ENCODE data around the gene HHAT. TPM values are rescaled to one million over a fixed set of nuclear protein-coding genes. Genes with fewer than 3 reads are reported as not detected.

HHAT gene
- total and polyA plus RNA-seq, 2 of the 4 experiments (the other 2 are of a cell fraction), result 1.7 to 2.5 TPM

- no peak overlapping the region for H3K4me2 ChIP-seq (ENCODE audit: low read depth, low read length)
- H3K56ac ChIP-seq (ENCODE audit: extremely low read depth, insufficient read depth, low read length), result no peak overlapping the region
- H3K9me3 ChIP-seq (ENCODE audit: control insufficient read depth, insufficient read depth, low read length), result no peaks in the 10 kb centered on the region
- H4K8ac ChIP-seq (ENCODE audit: low read depth in 2 of 2, low read length in 2 of 2), result no peak overlapping the region
- H2AK5ac ChIP-seq (ENCODE audit: low read depth, low read length), result no peak overlapping the region
- no TSS peak for BruUV-seq (replicated peaks)
- no peak overlapping the region for H3K4me3 ChIP-seq (ENCODE audit: insufficient read depth, low read depth, low read length)
- H3K36me3 ChIP-seq (ENCODE audit: control insufficient read depth, insufficient read depth, low read length), result no peaks in the 10 kb centered on the region
- no peak overlapping the region for H3K27ac ChIP-seq (ENCODE audit: insufficient read depth, low read length)
- ATAC-seq (ENCODE audit: low read depth) (no peak), DNase-seq (no peak)
- no peak overlapping the region for H4K91ac ChIP-seq (ENCODE audit: insufficient read depth, low read depth, low read length)
- in situ Hi-C loops (cut with MboI; ENCODE audit: low sequenced_read_pairs) (no loop called here), dilution Hi-C loops (cut with HindIII; ENCODE audit: low sequenced_read_pairs, unreplicated experiment) (no loop called here), intact Hi-C loops (cut with micrococcal nuclease) (no loop called here)
- H3K4ac ChIP-seq (ENCODE audit: low read depth, low read length), result no peak overlapping the region
- H3K27me3 ChIP-seq (ENCODE audit: control insufficient read depth, insufficient read depth, low read length), result no peaks in the 10 kb centered on the region; the same call in 1 of the 2 replicates
- no peak overlapping the region for H2BK20ac ChIP-seq (ENCODE audit: low read depth, low read length)
- ChIA-PET CTCF (no interaction called here), POLR2A (ENCODE audit: unreplicated experiment) (no interaction called here)
- no peak overlapping the region for H2BK5ac ChIP-seq (ENCODE audit: low read depth, low read length, poor library complexity, severe bottlenecking)
- no peaks in the 10 kb centered on the region for H3K79me1 ChIP-seq (ENCODE audit: low read depth in 1 of 2, low read length in 2 of 2)
- no peak overlapping the region for H2AK9ac ChIP-seq (replicated peaks; ENCODE audit: low read depth, low read length, poor library complexity)
- no peak overlapping the region for H2BK15ac ChIP-seq (ENCODE audit: low read depth, low read length)
- H4K20me1 ChIP-seq (ENCODE audit: insufficient read depth, low read length), result no peaks in the 10 kb centered on the region
- no peaks in the 10 kb centered on the region for H3K4me1 ChIP-seq (ENCODE audit: control insufficient read depth, insufficient read depth, low read length)
- no peak overlapping the region for H3K23ac ChIP-seq (ENCODE audit: low read depth, low read length)
- H4K5ac ChIP-seq (ENCODE audit: low read depth, low read length), result no peak overlapping the region
- H2AFZ ChIP-seq (replicated peaks; ENCODE audit: low read length, poor library complexity), result no peak overlapping the region
- TF ChIP-seq FOS (IDR thresholded peaks at IDR 0.05; ENCODE audit: low read depth, low read length) (no peak), MAFK (IDR thresholded peaks at IDR 0.05; ENCODE audit: low read depth, low read length) (no peak), POLR2A (IDR thresholded peaks at IDR 0.05; ENCODE audit: low read depth, low read length) (no peak), NFE2L2 (IDR thresholded peaks at IDR 0.05; ENCODE audit: low read depth, low read length) (no peak), SMC3 (IDR thresholded peaks at IDR 0.05; ENCODE audit: low read depth, low read length) (no peak), CEBPB (IDR thresholded peaks at IDR 0.05; ENCODE audit: low read depth, low read length) (no peak), ELK1 (IDR thresholded peaks at IDR 0.05; ENCODE audit: borderline replicate concordance, low read depth, low read length) (no peak), MXI1 (IDR thresholded peaks at IDR 0.05; ENCODE audit: borderline replicate concordance, low read depth, low read length) (no peak), CHD1 (IDR thresholded peaks at IDR 0.05; ENCODE audit: low read depth, low read length) (no peak), CTCF (conservative IDR thresholded peaks at IDR 0.05; ENCODE audit: low read depth, low read length) (no peak), RCOR1 (IDR thresholded peaks at IDR 0.05; ENCODE audit: insufficient replicate concordance, low read length) (no peak), BHLHE40 (IDR thresholded peaks at IDR 0.05; ENCODE audit: low read depth, low read length) (no peak)
- H3K9ac ChIP-seq (ENCODE audit: low read depth, low read length), result no peak overlapping the region
- no peaks in the 10 kb centered on the region; the same call in 1 of the 2 replicates for H3K9me1 ChIP-seq (ENCODE audit: insufficient read depth, low read length)
- no peak overlapping the region for H3K14ac ChIP-seq (replicated peaks; ENCODE audit: low read depth, low read length)
- H3K18ac ChIP-seq (ENCODE audit: low read depth, low read length), result no peak overlapping the region
- no peak overlapping the region for H2BK120ac ChIP-seq (ENCODE audit: low read depth, low read length)
These were observed 146.6 kb downstream of the HHAT start for GRCh38 chr1:210475321-210475720.
